Mucosa of stomach (tissue), 1 donor: ENCODE measurements around the gene RASSF5.

Source experiments
- H3K27me3 ChIP-seq: one replicate; pipeline ENCODE4 v1.7.0; 2013; ENCODE audit warnings: mild to moderate bottlenecking, low read length; ENCODE audit not compliant: control insufficient read depth, insufficient read depth
- H3K36me3 ChIP-seq: one replicate; pipeline ENCODE4 v1.7.0; 2013; ENCODE audit warnings: low read length; ENCODE audit not compliant: control insufficient read depth, insufficient read depth
- H3K4me1 ChIP-seq: one replicate; pipeline ENCODE4 v1.7.0; 2013; ENCODE audit warnings: mild to moderate bottlenecking, low read length; ENCODE audit not compliant: control insufficient read depth, insufficient read depth
- H3K4me3 ChIP-seq: one replicate; pipeline ENCODE4 v1.7.0; 2013; ENCODE audit warnings: low read length
- H3K9ac ChIP-seq: one replicate; pipeline ENCODE4 v1.7.0; 2013; ENCODE audit warnings: mild to moderate bottlenecking, low read length, moderate library complexity
- H3K9me3 ChIP-seq: one replicate; pipeline ENCODE4 v1.7.0; 2013; ENCODE audit warnings: mild to moderate bottlenecking, low read length, moderate library complexity; ENCODE audit not compliant: control insufficient read depth
- donor health status: Pancreatic carcinoma.

The RASSF5 gene

GRCh38 chr1:206512058-206512850 lies 4.9 kb downstream of the RASSF5 start:
- H3K9ac ChIP-seq: peak overlapping the region; percentile 50

GRCh38 chr1:206512851-206513180 lies 5.5 kb downstream of the RASSF5 start:
- Histone ChIP-seq H3K27me3 (peaks cover 8% of the 10 kb centered on the region), H3K9me3 (no peaks in the 10 kb centered on the region), H3K4me1 (peaks cover 63% of the 10 kb centered on the region), H3K36me3 (no peaks in the 10 kb centered on the region), H3K4me3 (no peak overlapping the region), H3K9ac (peak overlapping the region; percentile 50)

More at GRCh38 chr1:206512058-206512850, 4.9 kb downstream of the RASSF5 start:
- Histone ChIP-seq H3K9me3 (no peaks in the 10 kb centered on the region), H3K4me1 (peaks cover 63% of the 10 kb centered on the region), H3K4me3 (peak overlapping the region; percentile 5), H3K27me3 (peaks cover 8% of the 10 kb centered on the region), H3K36me3 (no peaks in the 10 kb centered on the region)

- Histone ChIP-seq H3K4me1 (peaks cover 57% of the 10 kb centered on the region), H3K9ac (no peak overlapping the region), H3K27me3 (peaks cover under 1% of the 10 kb centered on the region), H3K4me3 (no peak overlapping the region), H3K9me3 (no peaks in the 10 kb centered on the region), H3K36me3 (no peaks in the 10 kb centered on the region)
Observed at GRCh38 chr1:206513312-206514111, 6.2 kb downstream of the RASSF5 start.

- Histone ChIP-seq H3K4me1 (peaks cover 47% of the 10 kb centered on the region), H3K27me3 (no peaks in the 10 kb centered on the region), H3K9me3 (no peaks in the 10 kb centered on the region), H3K4me3 (no peak overlapping the region), H3K36me3 (no peaks in the 10 kb centered on the region), H3K9ac (no peak overlapping the region)
Observed at GRCh38 chr1:206514813-206515387, 7.6 kb downstream of the RASSF5 start.

- Histone ChIP-seq H3K4me1 (peaks cover 42% of the 10 kb centered on the region), H3K4me3 (no peak overlapping the region), H3K9ac (no peak overlapping the region), H3K27me3 (no peaks in the 10 kb centered on the region), H3K9me3 (no peaks in the 10 kb centered on the region), H3K36me3 (no peaks in the 10 kb centered on the region)
Observed at GRCh38 chr1:206516728-206516990, 9.3 kb downstream of the RASSF5 start.

- H3K9me3 ChIP-seq: no peaks in the 10 kb centered on the region
- peaks cover 33% of the 10 kb centered on the region for H3K4me1 ChIP-seq
- no peaks in the 10 kb centered on the region for H3K36me3 ChIP-seq
- H3K9ac ChIP-seq: no peak overlapping the region
- H3K27me3 ChIP-seq: no peaks in the 10 kb centered on the region
- H3K4me3 ChIP-seq: no peak overlapping the region
Observed at GRCh38 chr1:206517784-206518183, 10.5 kb downstream of the RASSF5 start.

- Histone ChIP-seq H3K27me3 (no peaks in the 10 kb centered on the region), H3K9ac (no peak overlapping the region), H3K36me3 (no peaks in the 10 kb centered on the region), H3K4me1 (peaks cover 29% of the 10 kb centered on the region), H3K9me3 (no peaks in the 10 kb centered on the region), H3K4me3 (no peak overlapping the region)
Observed at GRCh38 chr1:206518206-206518605, 10.9 kb downstream of the RASSF5 start.

- Histone ChIP-seq H3K4me3 (no peak overlapping the region), H3K36me3 (no peaks in the 10 kb centered on the region), H3K9me3 (no peaks in the 10 kb centered on the region), H3K4me1 (peaks cover 23% of the 10 kb centered on the region), H3K9ac (no peak overlapping the region), H3K27me3 (no peaks in the 10 kb centered on the region)
Observed at GRCh38 chr1:206518743-206519142, 11.4 kb downstream of the RASSF5 start.

- Histone ChIP-seq H3K9ac (no peak overlapping the region), H3K4me1 (peaks cover 10% of the 10 kb centered on the region), H3K9me3 (no peaks in the 10 kb centered on the region), H3K27me3 (no peaks in the 10 kb centered on the region), H3K36me3 (no peaks in the 10 kb centered on the region), H3K4me3 (no peak overlapping the region)
Observed at GRCh38 chr1:206521127-206521526, 13.8 kb downstream of the RASSF5 start.

GRCh38 chr1:206521694-206522402 lies 14.5 kb downstream of the RASSF5 start:
- Histone ChIP-seq H3K9ac (no peak overlapping the region), H3K4me3 (no peak overlapping the region), H3K4me1 (peaks cover 10% of the 10 kb centered on the region), H3K36me3 (no peaks in the 10 kb centered on the region), H3K27me3 (no peaks in the 10 kb centered on the region), H3K9me3 (no peaks in the 10 kb centered on the region)

GRCh38 chr1:206524739-206525364 lies 17.5 kb downstream of the RASSF5 start:
- H3K9ac ChIP-seq: no peak overlapping the region
- no peaks in the 10 kb centered on the region for H3K36me3 ChIP-seq
- no peak overlapping the region for H3K4me3 ChIP-seq

More at GRCh38 chr1:206524739-206525364, 17.5 kb downstream of the RASSF5 start:
- Histone ChIP-seq H3K9me3 (no peaks in the 10 kb centered on the region), H3K27me3 (no peaks in the 10 kb centered on the region), H3K4me1 (peaks cover 10% of the 10 kb centered on the region)
